Activated T-helper 1 cell treated with Interleukin-2 at 50 U/mL for 16 hours (primary cell): Measurements from ENCODE around the gene PCCA.
"Not testable (repeated sequence)": the region's sequence is repeated elsewhere in the genome, so short reads cannot be mapped to it uniquely, and the experiment has no call there.

Experiments used
- DNase-seq: peaks from one replicate; pipeline ENCODE4 v3.0.0-alpha.2; 2020; ENCODE audit warnings: low read depth

Gene PCCA

DNA sequence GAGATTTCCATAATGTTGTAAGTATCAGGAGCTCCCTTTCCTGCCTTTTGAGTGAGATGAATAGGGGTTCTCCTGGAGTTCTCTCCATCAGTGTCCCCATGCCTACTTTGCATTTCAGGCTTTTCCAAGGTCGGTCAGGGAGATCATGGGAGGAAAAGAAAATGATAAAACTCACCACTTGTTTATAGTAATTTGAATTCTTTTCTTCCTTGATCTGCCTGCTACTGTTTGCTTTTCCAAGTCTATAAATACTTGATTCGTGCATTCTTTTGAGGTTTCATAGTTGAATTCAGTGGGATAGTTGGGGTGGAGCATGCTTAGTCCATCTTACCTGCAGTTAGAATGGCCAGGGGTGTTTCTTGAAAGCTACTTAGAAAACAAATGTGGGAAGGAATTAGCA is 51.5 kb downstream of the PCCA start:
- no peak for DNase-seq

DNA sequence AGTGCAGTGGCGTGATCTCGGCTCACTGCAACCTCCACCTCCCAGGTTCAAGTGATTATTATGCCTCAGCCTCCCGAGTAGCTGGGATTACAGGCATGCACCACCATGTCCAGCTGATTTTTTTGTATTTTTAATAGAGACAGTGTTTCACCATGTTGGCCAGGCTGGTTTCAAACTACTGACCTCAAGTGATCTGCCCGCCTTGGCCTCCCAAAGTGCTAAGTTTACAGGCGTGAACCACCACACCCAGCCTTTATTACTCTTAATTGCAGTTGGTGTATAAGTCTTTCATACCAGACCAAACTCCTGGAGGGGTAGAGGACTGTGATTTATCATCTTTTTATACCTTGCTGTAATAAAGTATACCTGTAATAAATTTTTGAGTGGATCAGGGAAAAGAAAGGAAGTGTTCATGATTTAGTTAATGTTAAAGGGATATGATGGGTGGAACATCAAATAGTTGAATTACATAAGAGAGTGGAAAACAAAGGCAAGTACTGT is 52.6 kb downstream of the PCCA start:
- DNase-seq, result not testable (repeated sequence)

DNA sequence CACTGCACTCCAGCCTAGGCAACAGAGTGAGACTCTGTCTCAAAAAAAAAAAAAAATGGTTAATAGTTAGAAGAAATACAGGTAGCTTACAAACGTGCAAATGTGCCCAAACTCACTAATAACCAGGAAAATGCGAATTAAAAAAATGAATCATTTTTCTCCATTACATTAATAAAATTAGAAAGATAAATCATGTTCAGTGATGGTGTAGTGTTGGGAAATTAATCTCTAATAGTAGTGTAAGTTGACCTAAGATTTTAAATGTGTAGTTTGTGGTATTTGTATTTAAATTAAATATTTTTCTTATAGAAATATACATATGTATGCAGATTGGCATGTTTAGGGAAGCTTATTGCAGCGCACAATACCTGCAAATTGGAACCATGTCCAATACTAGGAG is 57.6 kb downstream of the PCCA start:
- no peak for DNase-seq

DNA sequence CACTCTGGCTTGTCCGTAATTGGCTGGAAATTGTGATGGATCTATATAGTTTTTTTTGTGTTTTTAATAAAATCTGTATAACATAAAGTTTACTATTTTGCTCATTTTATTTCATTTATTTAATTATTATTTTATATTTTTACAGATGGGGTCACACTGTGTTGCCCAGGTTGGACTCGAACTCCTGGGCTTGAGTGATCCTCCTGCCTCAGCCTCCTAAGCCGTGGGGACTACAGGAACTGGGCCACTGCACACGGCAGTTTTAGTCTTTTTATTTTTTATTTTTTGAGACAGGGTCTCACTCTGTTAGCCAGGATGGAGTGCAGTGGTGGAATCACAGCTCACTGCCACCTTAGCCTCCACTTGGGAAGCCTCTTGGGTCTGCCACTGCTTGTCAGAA is 58.9 kb downstream of the PCCA start:
- DNase-seq, result no peak

DNA sequence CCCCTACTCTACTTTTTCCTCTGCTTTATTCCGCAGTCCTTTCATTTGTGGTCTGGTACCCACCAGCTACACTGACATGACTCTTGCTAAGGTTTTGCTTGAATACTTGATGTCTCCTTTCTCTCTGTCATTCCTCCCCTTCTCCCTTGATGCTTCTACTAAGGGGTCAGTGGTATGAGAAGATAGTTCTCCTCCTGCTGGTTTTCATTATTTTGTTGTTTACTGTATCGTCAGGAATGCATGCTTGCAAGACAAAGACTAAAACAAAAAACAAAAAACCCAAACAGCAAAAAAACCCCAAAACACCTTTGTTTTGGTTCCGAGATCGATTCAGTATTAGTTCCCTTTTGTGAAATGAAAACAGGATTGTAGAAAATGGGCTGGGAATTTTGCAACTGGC is 59.5 kb downstream of the PCCA start:
- DNase-seq, result no peak

DNA sequence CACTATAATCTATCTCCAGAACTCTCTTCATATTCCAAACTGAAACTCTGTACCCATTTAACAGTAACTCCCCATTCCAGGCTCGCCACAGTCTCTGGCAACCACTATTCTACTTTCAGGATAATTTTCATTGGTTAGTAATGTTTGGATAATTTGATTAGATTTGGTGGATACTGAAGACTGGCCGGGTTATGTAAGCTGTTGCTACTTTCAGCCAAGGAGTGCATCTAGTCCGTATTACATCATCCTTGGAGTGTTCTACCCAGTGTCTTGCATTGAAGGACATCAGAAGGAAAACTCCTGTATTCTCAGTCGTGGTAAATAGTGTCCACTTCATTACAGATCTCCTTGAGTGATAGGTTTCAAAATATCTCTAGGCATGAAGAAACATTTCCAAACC is 60.5 kb downstream of the PCCA start:
- no peak for DNase-seq

DNA sequence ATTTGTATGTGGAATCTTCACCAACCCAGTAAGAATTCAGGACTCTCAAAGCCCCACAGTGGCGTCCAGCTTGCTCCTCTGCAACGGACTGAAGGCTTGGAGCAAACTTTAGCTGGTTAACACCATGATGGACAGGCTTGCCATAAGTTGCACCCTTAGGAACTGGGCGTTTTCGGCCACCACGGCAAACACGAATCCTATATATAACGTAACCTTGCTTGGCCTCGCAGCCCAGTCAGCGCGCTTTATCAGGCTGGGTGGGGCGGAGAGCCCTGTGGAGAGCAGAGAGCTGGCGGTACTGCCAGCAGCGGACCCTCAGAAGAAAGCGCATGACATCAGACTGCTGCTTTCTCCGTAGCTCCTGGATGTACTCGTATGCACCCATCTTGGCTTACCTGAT is 61.8 kb downstream of the PCCA start:
- not testable (repeated sequence) for DNase-seq

DNA sequence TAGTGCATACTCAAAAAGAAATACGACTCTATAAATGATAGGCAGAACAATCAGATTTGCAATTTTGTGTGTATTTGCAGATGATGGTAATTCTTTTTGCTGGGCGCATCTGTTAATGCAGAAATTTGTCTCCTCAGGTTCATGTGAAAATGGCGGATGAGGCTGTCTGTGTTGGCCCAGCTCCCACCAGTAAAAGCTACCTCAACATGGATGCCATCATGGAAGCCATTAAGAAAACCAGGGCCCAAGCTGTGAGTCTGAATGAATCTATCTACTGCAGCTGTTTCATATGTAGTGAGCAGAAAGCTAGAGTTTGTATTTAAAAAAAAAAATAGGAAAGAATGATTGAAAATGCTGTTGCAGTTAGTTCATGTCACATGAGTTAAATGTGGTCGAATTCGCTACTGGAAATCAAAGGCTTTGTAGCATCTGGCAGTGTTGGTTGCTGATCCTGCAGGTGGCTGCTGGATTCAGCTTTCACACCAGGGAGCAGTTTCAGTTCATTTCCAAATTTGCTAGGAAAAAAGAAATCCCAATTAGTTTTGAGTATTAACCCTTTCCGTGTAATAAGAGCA is 66.0 kb downstream of the PCCA start:
- DNase-seq, result no peak

DNA sequence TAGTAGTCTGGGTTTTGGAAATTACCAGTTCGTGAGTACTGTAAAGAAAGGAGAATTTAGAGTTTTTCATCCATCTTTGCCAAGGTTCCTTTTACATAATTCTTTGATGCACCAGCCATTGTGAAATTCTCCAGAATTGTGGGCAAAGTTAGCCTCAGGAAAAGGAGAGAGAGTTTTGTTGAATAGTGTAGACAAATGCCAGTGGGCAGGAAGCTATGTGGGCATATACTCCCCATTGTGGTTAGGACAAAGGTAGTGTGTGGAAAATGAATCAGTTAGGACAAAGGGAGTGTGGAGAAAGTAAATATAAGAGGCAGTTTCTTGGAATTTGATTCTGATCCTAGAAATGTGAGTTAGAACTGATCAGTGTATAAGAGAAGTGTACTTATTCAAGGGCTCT is 67.9 kb downstream of the PCCA start:
- DNase-seq, result no peak

DNA sequence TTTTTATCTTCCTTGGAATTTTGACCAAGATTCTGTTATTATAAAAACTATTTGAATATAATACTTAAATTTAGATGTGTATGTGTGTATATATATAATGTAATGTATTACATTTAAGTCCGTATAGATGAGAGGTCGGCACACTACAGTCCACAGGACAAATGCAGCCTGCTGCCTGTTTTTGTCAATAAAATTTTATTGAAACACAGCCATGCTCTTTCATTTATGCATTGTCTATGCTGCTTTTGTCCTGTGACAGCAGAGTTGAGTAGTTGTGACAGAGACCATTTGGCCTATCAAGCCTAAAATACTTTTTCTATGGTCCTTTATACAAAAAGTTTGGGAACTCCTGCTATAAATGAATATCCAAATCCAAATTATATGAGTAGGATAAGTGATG is 69.7 kb downstream of the PCCA start:
- no peak for DNase-seq

DNA sequence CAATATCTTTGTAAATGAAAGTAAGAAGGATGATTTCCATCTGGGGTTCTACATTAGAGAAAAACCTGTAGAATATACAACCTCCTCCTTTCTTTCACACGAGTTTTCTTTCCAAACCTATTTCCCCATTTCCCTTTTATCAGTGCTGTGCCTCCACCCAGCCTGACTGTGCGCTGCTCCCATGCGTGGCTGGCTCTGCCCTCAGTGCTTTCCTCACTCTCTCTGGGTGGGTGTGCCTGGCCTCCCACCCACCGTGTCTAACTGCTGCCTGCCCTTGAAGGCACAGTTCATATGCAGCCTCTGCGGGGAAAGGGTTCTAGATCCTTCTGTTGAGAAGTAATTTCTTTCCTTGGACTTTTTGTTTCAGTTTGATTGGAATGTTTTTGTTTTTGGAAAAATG is 70.7 kb downstream of the PCCA start:
- no peak for DNase-seq

DNA sequence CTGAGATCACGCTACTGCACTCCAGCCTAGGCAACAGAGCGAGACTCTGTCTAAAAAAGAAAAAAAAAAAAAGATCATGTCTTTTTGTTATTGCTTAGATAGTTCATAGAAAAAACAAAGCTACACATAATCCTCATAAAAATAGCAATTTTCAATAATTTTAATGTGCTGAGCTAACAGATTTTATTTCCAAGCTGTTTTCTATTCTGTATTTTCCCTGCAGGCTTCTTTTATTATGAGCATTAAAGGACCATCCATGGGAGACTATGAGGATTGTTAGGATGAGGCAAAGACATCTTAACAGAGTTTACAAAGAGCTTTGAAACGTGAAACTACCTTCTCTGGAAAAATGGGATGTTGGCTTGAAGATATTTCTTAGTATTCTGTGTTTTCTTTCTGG is 71.6 kb downstream of the PCCA start:
- no peak for DNase-seq

DNA sequence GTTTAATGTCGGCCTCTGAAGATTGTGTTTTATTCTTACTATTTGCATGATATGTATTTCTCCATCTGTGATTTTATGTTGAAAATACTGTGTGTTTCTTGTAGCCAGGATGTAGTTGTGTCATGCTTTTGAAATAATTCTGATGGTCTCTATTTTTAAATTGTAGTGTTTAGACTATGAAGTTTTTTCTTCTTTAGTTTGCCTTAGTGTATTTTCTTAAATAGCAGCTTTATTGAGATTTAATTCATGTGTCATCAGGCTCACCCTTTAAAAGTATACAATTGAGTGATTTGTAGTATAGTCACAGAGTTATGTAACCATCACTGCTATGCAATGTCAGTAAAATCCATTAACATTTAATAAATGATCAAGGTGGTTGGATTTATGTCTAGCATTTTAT is 74.5 kb downstream of the PCCA start:
- no peak for DNase-seq

DNA sequence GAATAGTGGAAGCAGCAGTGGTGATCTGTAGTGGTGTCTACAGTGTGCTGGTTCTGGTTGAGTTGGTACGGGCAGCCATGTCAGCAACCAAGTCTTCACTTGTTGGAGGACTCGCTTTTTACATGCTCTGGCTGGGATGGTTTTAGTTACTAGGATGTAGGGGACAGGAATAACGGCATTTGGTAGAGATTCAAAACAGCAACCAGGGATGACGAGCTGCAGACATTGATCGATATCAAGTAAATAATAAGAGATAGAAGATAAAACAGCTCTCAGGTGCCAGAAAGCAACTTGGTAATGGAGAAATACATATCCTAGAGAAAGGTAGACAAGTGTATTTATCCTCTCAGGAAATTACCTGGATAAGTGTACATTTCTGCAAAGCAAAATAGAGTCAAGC is 84.3 kb downstream of the PCCA start:
- no peak for DNase-seq

DNA sequence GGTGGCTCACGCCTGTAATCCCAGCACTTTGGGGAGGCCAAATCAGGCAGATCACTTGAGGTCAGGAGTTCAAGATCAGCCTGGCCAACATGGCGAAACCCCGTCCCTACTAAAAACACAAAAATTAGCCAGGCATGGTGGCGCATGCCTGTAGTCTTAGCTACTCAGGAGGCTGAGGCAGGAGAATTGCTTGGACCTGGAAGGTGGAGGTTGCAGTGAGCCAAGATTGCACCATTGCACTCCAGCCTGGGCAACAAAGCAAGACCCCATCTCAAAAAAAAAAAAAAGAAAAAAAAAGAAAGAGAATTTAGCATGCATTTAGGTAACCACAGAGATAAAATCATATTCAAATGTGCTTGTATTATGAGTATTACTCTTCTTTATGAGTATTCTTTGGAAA is 85.6 kb downstream of the PCCA start:
- DNase-seq, result not testable (repeated sequence)

DNA sequence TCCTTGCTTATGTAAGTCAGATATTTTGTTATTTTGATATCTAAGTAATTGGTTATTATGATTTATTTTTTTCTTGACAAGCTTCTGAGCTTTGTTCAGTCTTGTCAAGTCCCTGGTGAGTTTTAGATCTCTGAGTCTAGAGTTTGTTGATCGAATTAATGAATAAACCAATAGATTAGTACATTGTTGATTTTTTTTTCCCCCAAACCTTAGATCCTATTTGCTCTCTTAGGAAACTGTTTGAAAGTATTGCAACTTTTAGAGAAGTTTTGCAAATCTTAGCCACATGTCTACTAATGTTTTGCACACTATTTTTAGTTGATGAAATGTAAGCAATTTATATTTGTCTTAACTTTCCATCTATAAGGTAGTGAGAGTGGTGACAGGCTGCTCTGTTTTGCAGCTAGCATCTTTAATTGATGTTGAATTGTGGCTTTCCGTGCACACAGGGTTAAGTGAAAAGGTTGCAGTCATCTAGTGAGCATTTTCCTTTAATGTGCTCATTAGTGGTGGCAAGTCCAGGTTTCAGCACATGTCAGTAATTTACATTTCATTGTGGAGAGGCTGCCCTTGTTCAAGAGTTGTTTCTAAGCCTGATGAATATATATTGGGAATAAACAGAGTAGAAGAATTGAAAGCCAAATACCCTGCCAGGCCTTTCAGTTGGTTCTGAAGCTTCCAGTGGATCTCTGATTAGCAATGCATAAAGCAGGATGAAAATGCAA is 86.3 kb downstream of the PCCA start:
- no peak for DNase-seq

DNA sequence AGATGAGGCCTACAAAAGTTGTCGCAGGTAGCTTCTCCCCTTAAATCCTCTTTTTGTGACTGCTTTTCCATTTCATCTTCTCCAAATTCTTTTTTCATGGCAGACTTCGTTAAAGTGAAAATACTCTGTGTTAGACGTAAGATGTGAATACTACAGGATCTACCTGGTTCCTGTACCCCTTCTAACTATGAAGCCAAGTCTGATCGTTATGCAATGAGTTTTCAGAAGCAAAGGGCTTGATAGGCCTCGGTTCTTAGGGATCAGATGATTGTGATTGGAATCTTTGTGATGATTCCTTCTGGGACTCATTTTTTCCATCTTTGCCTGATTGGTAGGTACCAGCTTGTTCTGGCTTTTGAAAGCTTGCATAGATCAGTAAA is 86.9 kb downstream of the PCCA start:
- DNase-seq, result no peak

DNA sequence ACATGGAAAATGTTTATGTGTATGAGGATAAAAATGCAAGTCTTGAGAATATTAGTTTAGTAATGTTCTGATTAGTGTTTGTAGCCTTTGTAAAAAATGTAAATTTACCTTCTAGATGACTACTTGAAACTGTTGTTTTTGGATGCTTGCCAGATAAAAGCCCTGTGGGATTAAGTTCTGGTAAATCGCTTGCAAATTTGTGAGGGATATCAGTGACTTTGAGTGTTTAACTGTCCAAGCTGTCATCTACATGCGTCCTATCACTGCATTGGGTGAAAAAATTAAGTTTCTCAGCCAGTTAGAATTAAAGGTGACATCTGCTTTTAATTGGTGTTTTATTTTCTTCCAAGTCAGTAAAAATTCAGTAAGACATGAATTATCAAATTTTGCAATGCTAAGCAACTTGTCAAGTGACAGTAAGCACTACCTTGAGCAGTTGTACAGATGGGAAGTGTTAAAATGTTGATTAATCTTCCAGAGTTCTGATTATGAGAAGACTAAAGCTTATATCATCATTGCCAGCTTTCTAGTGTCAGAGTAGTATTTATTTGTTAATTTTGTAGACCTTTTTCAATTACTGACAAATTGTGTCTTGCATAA is 88.0 kb downstream of the PCCA start:
- DNase-seq, result no peak

DNA sequence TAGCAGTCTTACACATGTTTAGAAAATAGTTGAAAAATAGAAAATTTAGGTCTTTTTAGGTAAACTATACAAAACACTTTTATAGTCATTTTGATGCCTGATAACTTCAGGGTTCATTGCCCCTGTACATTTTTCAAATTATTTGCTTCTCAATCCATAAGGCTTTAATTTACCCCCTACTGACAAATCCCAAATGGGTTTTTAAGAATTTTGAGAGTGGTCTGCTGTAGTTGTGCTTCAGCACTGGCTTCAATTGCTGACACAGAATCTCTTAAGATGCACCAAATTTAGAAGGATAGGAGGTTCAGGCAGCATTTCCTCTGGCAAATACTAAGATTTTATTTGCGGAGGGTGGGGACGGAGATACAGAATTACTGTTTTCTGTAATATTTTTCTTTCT is 89.4 kb downstream of the PCCA start:
- no peak for DNase-seq

DNA sequence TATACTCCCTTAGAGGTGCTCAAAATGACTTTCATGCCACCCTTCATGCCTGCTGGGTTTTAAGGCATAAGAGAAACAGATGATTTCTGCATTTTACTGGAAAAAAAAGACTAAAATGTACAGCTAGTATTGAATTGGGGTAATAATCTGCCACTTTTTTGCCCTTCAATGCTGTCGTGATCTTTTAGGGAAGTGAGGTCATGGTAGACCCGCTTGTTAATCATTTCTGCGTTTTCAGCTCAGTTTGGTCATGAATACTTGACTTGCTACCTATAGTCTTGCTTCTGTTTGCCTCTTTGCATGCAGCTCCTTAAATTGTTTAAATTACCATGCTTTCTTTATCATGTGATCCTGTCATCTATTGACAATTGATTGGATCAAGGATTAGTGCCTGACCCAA is 90.4 kb downstream of the PCCA start:
- no peak for DNase-seq

DNA sequence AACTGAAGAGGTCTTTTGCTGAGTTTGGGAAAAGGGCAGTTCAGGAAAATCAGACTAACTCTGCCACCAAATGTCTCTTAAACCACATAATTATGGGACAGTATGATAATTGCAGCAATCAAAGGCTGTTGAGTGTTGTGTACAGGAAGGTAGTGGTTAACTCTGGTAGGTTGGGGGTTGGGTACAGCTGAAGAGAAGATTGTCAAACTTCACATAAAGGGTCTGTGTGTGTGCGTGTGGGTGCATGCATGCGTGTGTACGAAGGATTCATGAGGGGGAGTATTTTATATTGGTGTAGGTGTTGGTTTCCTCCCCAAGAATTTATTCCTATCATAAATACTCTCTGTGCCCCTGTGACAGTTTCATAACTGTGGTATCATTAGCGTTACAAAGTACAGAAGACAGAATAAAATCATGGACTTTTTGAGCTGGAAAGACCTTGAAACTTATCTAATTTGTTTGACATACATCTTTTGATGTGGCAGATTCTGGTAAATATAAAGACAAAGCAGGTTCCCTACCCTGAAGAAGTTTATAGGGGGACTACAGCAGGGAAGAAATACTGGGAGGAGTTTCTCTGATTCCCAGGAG is 94.1 kb downstream of the PCCA start:
- DNase-seq, result no peak

DNA sequence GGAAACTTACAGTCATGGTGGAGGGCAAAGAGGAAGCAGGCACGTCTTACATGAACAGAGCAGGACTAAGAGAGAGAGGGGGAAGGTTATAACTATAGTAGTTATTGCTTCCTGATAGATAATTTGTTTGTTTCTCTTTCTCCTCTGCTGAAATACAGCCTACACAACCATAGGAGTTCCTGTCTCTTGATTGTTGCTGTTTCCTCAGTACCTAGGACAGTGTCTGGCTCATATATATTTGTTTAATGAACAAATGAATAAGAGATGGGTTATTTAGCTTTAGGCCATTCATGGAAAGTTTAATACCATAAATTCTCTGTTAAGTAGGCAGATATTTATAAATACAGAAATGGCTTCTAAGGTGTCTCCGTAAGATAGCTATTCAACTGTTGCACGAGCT is 95.2 kb downstream of the PCCA start:
- DNase-seq, result no peak

DNA sequence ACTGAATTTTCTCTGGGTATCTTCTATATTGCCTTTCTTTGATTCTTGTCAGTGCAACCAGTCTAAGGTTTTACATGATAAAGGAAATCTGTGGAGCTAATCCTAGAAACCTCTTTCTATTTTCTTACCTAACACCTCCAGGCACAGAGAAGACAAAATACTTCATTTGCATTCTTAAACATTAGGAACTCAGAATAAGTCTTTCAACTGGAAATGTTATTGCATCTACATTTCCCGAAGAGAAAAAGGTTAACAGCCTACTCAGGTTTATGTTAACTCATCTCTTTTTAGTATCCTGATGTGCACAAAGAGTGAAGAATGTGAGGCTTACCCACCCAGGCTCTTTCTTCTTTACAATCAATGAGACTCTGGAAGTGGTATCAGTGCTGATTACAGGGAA is 106.7 kb downstream of the PCCA start:
- no peak for DNase-seq
